ENCODE data around the gene INAVA. TPM values are rescaled to one million over a fixed set of nuclear protein-coding genes. Genes with fewer than 3 reads are reported as not detected.
"Not testable (repeated sequence)": the region's sequence is repeated elsewhere in the genome, so short reads cannot be mapped to it uniquely, and the experiment has no call there.

INAVA gene
- total and polyA plus RNA-seq, 4 donors, result 5.8 to 17.1 (median 9.3) TPM

- no peak overlapping the region for H3K9ac ChIP-seq (ENCODE audit: insufficient read depth in 1 of 2, low read length in 2 of 2)
- peaks cover 0 to 2% (median 0%) of the 10 kb centered on the region in 4 donors for H3K36me3 ChIP-seq (ENCODE audit: control insufficient read depth in 4 of 4, insufficient read depth in 4 of 4, low read length in 4 of 4)
- ATAC-seq (ENCODE audit: insufficient read depth, low FRiP score) (no peak), DNase-seq (no peak)
- H3K4me3 ChIP-seq, result no peak overlapping the region
- H3K27ac ChIP-seq (ENCODE audit: low read depth in 1 of 2, low read length in 1 of 2), result no peak overlapping the region
- peaks cover 0 to 3% (median 0%) of the 10 kb centered on the region in 5 donors for H3K4me1 ChIP-seq (ENCODE audit: control insufficient read depth in 5 of 5, insufficient read depth in 5 of 5, low read length in 5 of 5)
- 80 to 89% methylated on average over 4 of the region's 4 CpGs for WGBS, 2 donors
- TF ChIP-seq CTCF (IDR thresholded peaks at IDR 0.05; ENCODE audit: control extremely low read depth, extremely low read depth), result no peak
- no peaks in the 10 kb centered on the region for H3K27me3 ChIP-seq (ENCODE audit: control insufficient read depth in 3 of 3, insufficient read depth in 3 of 3, low read length in 2 of 3)
- peaks cover 0 to 1% (median 0%) of the 10 kb centered on the region in 4 donors for H3K9me3 ChIP-seq (ENCODE audit: control insufficient read depth in 4 of 4, insufficient read depth in 3 of 4, low read length in 3 of 4)
Measured at GRCh38 chr1:200909757-200910239, 15.1 kb downstream of the INAVA start.

GRCh38 chr1:200911361-200911760 is 16.7 kb downstream of the INAVA start:
- no peaks in the 10 kb centered on the region for H3K27me3 ChIP-seq (ENCODE audit: control insufficient read depth in 3 of 3, insufficient read depth in 3 of 3, low read length in 2 of 3)
- ATAC-seq (ENCODE audit: insufficient read depth, low FRiP score), result no peak
- H3K4me3 ChIP-seq, result no peak overlapping the region
- H3K4me1 ChIP-seq (ENCODE audit: control insufficient read depth in 5 of 5, insufficient read depth in 5 of 5, low read length in 5 of 5), result no peaks in the 10 kb centered on the region
- DNase-seq, result no peak
- H3K36me3 ChIP-seq (ENCODE audit: control insufficient read depth in 4 of 4, insufficient read depth in 4 of 4, low read length in 4 of 4), result peaks cover 0 to 2% (median 0%) of the 10 kb centered on the region in 4 donors
- peaks cover 0 to 1% (median 0%) of the 10 kb centered on the region in 4 donors for H3K9me3 ChIP-seq (ENCODE audit: control insufficient read depth in 4 of 4, insufficient read depth in 3 of 4, low read length in 3 of 4)
- WGBS, 2 donors, result 91 to 95% methylated on average over 24 of the region's 24 CpGs
- no peak for TF ChIP-seq CTCF (IDR thresholded peaks at IDR 0.05; ENCODE audit: control extremely low read depth, extremely low read depth)
- H3K27ac ChIP-seq (ENCODE audit: low read depth in 1 of 2, low read length in 1 of 2), result no peak overlapping the region
- H3K9ac ChIP-seq (ENCODE audit: insufficient read depth in 1 of 2, low read length in 2 of 2), result no peak overlapping the region

GRCh38 chr1:200911936-200912335 is 17.2 kb downstream of the INAVA start:
- not testable (repeated sequence) for H3K9ac ChIP-seq (ENCODE audit: insufficient read depth in 1 of 2, low read length in 2 of 2)

GRCh38 chr1:200912737-200913407 is 18.2 kb downstream of the INAVA start:
- H3K9ac ChIP-seq (ENCODE audit: insufficient read depth in 1 of 2, low read length in 2 of 2), result no peak overlapping the region
- no peaks in the 10 kb centered on the region for H3K27me3 ChIP-seq (ENCODE audit: control insufficient read depth in 3 of 3, insufficient read depth in 3 of 3, low read length in 2 of 3)
- H3K27ac ChIP-seq (ENCODE audit: low read depth in 1 of 2, low read length in 1 of 2), result no peak overlapping the region
- no peak overlapping the region for H3K4me3 ChIP-seq
- 91 to 94% methylated on average over 13 of the region's 13 CpGs for WGBS, 2 donors
- no peak for TF ChIP-seq CTCF (IDR thresholded peaks at IDR 0.05; ENCODE audit: control extremely low read depth, extremely low read depth)
- DNase-seq (no peak), ATAC-seq (ENCODE audit: insufficient read depth, low FRiP score) (no peak)
- no peaks in the 10 kb centered on the region for H3K4me1 ChIP-seq (ENCODE audit: control insufficient read depth in 5 of 5, insufficient read depth in 5 of 5, low read length in 5 of 5)
- peaks cover 0 to 2% (median 0%) of the 10 kb centered on the region in 4 donors for H3K36me3 ChIP-seq (ENCODE audit: control insufficient read depth in 4 of 4, insufficient read depth in 4 of 4, low read length in 4 of 4)
- peaks cover 0 to 1% (median 0%) of the 10 kb centered on the region in 4 donors for H3K9me3 ChIP-seq (ENCODE audit: control insufficient read depth in 4 of 4, insufficient read depth in 3 of 4, low read length in 3 of 4)

More at GRCh38 chr1:200911936-200912335, 17.2 kb downstream of the INAVA start:
- not testable (repeated sequence) for H3K27ac ChIP-seq (ENCODE audit: low read depth in 1 of 2, low read length in 1 of 2); H3K4me3 ChIP-seq; H3K9me3 ChIP-seq (ENCODE audit: control insufficient read depth in 4 of 4, insufficient read depth in 3 of 4, low read length in 3 of 4); H3K27me3 ChIP-seq (ENCODE audit: control insufficient read depth in 3 of 3, insufficient read depth in 3 of 3, low read length in 2 of 3); DNase-seq; H3K36me3 ChIP-seq (ENCODE audit: control insufficient read depth in 4 of 4, insufficient read depth in 4 of 4, low read length in 4 of 4); H3K4me1 ChIP-seq (ENCODE audit: control insufficient read depth in 5 of 5, insufficient read depth in 5 of 5, low read length in 5 of 5); ATAC-seq (ENCODE audit: insufficient read depth, low FRiP score)
- WGBS, 2 donors, result 86 to 93% methylated on average over 9 to 15 of the region's 21 CpGs

Data from lung (tissue), 12 donors.